Measurements from ENCODE around the gene SSBP3.

Gene SSBP3

GRCh38 chr1:54176621-54177327 is 229.4 kb downstream of the SSBP3 start:
- no peak for DNase-seq (ENCODE audit: low spot score)

Data from AG08395 (cell line).